T-helper 1 cell treated with Interleukin-12 subunit alpha and Interleukin-12 subunit beta and Interleukin-4 antibody, amounts not matched to agents 30 ng/mL and 1 ng/mL, for 36 hours (primary cell): ENCODE results near the gene CLSTN1. TPM values are rescaled to one million over a fixed set of nuclear protein-coding genes. Genes with fewer than 3 reads are reported as not detected.
"Not testable (repeated sequence)": the region's sequence is repeated elsewhere in the genome, so short reads cannot be mapped to it uniquely, and the experiment has no call there.

Experiments
- intact Hi-C: fragments of 100-400 bp; cut with micrococcal nuclease; formaldehyde crosslinking; loops from one replicate; pipeline ENCODE4 v1.15.1; 2024
- total RNA-seq: library from RNA; stranded (reverse); gene quantifications from 2 replicates; pipeline ENCODE4 v1.2.3, GENCODE V29; 2022

Gene CLSTN1
- total RNA-seq, 1 donor from 2014 or later = 102 TPM

DNA sequence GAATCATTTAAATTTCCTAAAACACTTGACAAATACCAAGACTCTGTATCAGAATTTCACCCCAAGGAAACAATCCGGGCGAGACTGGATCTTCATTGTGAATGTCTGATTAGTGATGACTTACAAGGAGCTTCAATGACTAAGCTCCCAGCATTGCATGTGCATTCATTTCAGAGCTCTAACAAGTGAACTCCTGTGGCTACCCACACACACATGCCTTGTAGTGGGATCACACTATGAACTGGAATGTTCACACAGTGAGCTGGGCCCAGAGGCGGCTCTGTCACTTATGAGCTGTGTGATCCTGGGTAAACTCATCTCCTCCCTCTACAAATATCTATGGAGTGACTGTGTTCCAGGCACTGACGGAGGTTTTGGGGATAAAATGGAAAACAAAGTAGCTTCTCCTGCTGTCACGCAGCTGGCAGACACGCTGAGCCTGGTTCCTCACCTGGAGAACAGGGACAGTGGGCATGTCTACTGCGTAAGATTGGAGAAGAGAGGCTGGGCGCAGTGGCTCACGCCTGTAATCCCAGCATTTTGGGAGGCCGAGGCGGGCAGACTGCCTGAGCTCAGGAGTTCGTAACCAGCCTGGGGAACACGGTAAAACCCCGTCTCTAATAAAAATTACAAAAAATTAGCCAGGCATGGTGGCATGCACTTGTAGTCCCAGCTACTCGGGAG, 56.9 kb downstream of the CLSTN1 start:
- intact Hi-C loops = no loop called here

DNA sequence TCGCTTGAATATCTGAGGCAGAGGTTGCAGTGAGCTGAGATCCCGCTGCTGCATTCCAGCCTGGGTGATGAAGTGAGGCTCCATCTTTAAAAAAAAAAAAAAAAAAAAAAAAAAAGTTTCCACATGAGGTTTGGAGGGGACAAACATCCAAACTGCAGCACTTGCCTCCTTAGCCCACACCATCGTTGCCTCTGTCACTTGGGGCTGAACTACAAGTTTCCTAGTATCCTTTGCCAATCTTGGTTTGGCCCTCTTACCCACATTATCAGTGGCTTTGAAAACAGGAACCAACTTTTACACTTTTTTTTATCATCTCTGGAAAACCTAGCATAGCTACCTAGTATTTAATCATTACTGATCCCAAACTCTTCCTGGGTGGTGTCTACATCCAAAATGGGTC, 59.2 kb downstream of the CLSTN1 start:
- intact Hi-C loops = no loop called here

DNA sequence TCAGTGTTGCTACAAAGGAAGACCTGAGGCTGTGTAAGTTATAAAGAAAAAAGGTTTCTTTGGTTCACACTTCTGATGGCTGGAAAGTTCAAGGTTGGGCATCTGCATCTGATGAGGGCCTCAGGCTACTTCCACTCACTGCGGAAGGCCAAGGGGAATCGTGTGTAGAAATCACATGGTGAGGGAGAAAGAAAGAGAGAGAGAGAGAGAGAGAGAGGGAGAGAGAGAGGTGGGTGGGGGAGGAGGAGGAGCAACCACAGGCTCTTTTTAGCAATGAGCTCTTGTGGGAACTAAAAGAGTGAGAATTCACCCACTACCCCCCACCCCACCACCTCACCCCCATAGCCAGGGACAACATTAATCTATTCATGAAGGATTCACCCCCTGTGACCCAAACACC, 59.9 kb downstream of the CLSTN1 start:
- intact Hi-C loops = no loop called here

DNA sequence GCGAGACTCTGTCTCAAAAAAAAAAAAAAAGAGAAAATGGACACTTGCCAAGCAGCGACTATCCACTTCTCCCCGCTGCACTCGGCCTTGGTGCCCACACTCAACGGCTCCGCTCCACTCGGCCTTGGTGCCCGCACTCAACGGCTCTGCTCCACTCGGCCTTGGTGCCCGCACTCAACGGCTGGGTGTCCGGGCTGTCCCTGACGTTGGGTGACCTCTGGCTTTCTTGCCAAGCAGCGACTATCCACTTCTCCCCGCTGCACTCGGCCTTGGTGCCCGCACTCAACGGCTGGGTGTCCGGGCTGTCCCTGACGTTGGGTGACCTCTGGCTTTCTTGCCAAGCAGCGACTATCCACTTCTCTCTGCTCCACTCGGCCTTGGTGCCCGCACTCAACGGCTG, 61.3 kb downstream of the CLSTN1 start:
- intact Hi-C loops = not testable (repeated sequence)

DNA sequence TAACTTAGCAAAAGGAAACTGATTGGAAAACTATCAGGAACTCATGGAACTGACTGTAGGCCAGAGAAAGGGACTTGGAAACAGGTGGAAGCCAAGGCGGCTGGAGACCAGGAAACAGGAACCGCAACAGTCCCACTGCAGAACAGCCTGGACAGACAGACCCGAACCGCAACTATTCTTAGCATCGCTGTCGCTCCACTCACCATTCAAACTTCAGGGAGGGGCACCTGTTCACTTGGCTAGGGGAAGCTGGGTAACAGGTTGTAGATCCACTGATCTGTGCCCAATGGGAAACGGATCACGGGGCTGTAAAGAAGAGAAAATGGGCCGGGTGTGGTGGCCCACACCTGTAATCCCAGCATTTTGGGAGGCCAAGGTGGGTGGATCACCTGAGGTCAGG, 61.9 kb downstream of the CLSTN1 start:
- intact Hi-C loops = no loop called here

DNA sequence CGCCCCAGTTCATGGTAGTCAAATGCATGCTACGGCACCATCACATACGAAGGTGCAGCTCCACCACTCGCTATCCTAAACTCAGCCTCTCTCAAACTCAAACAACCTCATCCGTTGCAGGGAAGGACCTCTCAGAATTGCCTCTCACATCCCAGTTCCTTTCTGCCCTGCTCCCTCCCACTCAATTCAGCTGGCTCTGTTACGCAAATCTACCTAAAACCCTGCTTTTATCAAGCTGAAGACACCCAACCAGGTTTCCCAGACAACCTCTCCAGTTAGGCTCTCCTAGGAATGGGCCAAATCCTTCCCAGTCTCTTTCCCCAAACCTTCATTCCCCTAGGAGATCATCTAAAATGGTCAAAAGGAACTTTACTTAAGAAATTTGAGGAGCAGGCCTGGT, 62.9 kb downstream of the CLSTN1 start:
- intact Hi-C loops = no loop called here

DNA sequence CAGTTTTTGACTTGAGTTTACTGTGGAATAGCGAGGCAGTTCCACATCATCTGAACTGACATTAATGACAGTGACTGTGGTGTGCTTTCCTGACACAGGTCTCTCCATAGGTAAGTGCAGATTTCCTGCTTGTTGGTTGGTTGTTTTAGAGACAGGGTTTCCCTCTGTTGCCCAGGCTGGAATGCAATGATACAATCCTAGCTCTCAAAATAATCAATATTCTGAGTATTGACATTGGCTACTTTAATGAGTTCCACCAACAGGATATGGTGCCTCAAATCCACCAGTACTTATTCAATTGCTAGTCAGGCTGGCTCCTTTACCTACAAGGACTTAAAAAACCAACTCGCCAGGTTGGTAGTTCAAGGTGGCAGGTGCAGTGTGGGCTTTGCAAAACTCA, 63.8 kb downstream of the CLSTN1 start:
- intact Hi-C loops = no loop called here

DNA sequence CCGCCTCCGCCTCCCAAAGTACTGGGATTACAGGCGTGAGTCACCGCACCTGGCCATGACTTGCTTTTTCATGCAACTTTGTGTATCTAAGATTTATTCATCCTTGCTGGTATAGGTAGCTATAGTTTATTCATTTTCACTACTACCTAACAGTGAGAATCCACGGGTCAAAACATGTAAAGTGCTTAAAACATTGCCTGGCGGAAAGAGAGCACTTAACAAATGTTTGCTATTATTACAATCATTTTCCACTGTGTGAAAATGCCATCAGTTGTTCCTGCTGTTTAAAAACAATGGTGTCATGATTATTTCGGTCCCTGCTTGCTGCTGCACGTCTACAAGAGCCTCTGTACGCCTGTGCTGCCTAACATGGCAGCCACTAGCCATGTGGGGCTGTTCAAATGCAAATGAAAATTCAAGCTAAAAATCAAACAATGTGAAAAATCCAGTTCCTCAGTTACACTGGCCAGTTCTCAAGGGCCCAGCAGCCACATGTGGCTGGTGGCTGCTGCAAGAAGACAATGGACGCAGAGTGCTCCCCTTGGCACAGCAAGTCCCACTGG, 65.1 kb downstream of the CLSTN1 start:
- intact Hi-C loops = no loop called here

DNA sequence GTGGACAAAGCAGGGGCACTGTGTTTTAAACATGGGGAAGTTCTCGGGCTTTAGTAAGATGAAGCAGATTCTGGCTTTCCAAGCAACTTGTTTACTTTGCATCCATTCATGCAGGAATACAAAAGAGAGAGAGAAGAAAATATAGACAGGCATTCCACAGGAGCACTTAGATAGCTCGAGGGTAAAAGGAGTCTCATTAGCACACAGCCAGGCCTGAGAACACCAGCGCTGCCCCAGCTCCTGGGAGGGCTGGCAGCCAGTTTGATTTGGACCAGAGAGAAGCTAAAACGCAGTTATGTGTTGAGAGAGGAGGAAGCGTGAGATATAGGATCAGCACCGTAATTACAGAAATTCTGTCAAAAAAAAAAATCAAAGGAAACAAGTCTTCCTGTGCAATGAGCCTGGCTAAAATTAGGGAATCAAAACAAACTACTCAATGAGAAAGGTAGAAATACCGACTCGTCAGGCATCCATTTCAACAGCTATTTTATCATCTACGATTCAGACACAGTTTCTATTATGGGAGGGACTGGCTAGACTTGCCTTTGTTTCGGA, 68.2 kb downstream of the CLSTN1 start:
- intact Hi-C loops = no loop called here

DNA sequence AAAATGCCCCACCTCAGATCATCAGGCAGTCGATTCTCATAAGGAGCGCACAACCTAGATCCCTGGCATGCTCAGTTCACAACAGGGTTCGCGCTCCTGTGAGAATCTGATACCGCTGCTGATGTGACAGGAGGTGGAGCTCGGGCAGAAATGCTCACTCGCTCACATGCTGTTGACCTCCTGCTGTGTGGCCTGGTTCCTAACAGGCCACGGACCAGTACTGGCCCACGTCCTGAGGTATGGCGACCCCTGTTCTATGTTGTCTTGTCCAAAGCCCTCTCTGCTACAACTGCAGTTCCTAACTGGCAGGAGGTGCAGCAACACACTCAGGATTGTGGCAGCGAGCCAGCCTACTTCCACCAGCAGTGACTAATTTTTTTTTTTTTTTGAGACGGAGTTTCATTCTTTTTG, 70.6 kb downstream of the CLSTN1 start:
- intact Hi-C loops = no loop called here

DNA sequence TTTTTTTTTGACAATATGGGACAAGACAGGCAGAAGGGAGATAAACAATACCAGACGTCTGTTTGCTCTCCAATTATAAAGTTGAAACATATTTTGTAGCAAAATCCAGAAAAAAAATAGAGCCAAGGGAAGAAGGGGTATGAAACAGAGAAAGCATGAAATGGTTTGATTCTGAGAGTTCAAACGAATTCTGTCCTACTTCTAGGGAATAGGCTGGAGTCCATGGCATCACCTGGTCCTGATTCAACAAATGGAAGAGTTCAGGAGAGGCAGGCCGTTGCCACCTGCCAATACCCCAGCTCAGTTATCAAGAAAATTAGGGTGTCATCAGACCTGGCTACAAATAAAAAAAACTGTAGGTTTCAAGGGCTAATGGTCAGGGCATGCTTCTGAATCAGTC, 71.8 kb downstream of the CLSTN1 start:
- intact Hi-C loops = no loop called here

DNA sequence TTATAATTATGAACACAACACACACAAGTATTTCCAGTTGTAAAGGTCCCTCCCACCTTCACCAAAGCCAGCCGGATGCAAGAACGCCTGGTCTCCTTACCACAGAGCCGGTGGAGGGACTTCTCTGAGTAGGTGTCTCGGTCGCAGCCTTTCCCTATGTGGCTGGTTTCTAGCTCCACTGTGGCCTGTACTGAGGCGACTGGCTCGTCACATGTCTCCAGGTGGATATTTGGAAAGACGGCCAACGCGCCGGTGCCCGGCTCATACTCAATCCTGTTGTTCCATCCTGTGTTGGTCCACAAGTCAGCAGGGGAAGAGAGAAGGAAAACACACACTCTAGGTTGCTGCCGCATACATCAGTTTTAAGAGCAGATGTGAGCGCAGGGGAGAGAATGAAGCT, 74.4 kb downstream of the CLSTN1 start:
- intact Hi-C loops = no loop called here

DNA sequence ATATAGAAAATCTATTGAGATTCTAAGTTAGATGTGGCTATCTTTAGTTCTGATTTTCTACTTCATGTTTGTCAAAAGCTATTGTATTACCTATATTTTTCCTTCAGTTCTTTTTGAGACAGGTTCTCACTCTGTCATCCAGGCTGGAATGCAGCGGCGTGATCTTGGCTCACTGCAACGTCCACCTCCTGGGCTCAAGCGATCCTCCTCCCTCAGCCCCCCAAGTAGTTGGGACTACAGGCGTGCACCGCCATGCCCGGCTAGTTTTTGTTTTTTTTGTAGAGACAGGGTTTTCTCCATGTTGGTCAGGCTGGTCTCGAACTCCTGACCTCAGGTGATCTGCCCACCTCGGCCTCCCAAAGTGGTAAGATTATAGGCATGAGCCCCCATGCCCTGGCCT, 75.4 kb downstream of the CLSTN1 start:
- intact Hi-C loops = not testable (repeated sequence)

DNA sequence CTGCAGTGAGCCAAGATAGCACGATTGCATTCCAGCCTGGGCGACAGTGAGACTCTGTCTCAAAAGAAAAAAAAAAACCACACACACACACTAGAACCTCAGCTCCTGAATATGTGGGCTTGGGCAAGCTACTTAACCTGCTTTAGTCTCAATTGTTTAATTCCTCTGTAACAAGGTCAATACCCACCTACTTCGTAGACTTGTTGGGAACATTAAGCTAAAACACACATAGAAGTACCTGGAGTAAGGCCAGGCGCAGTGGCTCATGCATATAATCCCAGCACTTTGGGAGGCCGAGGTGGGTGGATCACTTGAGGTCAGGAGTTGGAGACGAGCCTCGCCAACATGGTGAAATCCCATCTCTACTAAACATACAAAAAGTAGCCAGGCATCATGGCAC, 77.1 kb downstream of the CLSTN1 start:
- intact Hi-C loops = no loop called here

DNA sequence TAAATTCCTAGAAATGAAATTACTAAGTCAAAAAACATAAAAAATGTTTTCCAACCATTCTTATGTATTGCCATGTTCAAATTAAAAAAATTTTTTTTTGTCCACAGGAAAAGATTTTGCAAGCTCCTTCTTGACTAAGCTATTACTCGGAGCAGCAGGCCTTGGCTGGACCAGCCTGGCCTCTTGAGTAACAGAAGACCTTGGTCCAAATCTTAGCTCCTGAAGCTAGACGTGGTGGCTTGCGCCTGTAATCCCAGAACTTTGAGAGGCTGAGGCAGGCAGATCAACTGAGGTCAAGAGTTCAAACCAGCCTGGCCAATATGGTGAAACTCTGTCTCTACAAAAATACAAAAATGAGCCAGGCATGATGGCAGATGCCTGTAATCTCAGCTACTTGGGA, 77.6 kb downstream of the CLSTN1 start:
- intact Hi-C loops = no loop called here

DNA sequence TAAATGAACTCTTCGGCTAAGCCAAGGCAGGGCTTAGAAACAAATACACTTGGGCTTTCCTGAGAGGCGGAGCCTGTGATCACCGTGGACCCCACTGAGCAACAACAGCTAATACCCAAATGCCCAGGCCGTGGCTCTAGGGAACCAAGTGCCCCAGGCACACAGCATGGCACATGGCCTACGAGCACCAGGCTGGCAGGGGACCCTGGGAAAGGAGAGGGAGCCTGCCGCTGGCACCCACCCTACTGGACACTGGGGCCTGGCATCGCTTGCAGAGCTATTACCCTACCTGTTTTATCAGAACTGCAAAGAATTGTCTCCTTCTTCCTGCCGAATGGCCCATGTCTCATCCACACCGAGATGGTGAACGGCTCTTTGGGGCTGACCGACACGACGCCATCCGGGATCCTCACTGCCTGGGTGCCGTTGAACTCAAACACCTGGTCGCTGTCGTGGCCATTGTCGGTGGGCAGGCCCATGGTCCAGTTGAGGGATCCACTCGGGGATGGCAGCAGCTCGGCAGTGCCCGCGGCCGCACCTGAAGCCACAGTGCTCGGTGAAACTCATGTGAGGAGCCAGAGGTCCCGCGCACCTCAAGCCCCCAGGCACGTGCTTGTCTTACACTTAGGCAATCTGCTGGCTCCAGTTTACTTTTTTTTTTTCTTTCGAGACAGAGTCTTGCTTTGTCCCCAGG, 79.5 kb downstream of the CLSTN1 start:
- intact Hi-C loops = no loop called here

DNA sequence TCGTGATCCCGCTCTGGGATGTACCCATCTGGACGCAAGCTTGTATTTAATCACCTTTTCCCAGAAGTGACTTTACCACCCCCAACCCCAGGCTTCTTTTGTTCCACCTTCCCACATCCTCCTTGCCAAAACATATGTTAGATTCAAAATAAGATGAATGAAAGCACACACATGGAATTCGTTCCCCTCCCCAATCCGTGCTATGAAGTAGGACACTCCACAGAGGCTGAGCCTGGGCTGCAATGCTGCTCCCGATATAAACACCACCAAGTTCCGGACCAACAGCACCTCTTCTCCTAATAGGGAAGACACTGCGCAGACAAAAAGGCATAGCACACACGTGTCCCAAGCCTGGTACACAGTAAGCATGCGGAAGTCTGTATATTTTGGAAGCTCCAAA, 86.1 kb downstream of the CLSTN1 start:
- intact Hi-C loops = no loop called here

DNA sequence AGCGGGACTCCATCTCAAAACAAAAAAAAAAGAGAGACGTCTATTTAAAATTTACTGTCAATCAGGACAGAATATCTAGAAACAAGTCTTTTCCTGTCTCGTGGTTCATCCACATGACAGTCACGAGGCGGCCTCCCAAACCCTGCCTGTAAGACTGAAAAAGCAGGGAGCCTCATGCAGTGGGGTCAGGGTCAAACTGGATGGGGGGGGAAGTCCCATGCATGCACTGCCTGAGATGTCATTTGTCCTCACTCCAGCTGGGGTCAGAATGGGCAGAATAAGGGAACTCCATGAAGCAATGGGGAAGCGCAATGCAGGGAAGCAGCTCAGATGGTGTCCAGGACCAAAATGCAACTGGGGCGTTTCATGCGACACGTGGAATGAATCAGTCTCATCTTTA, 86.7 kb downstream of the CLSTN1 start:
- intact Hi-C loops = no loop called here

DNA sequence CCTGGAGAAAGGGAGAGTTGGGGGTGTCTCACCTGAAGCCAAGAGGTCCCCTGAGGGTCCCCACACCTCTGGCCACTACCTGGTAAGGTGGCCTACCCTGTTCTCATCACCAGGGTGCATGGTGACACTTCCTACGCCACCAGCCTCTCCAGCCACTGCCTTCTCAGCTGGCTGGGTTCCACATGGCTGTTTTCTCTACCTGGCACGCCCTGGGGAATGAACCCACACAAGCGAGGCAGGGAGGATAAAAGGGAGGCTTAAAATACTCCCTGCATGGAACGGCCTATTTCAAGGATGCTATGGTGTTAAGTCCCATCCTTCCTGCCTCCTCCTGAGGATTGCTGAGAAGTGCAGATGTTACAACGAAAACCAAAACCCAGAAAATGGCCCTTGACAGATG, 87.5 kb downstream of the CLSTN1 start:
- intact Hi-C loops = no loop called here

DNA sequence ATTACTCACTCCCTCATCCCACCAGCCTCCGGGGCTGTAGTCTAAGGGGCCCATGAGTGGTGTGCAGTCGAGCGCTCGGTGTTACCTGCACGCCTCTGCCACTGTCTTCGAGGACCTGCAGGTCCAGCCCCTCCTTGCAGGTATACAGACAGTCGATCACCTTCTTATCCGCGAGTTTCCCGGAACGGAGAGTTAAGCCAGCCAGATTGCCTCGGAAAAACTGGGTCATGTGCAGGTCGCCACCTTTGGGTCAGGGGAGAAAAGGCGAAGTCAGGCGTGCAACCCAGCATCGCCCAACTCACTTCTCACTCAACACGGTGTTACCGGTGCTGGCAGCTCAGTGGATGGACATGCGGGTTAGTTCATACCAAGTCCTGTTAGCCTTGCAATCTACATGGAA, 88.0 kb downstream of the CLSTN1 start:
- intact Hi-C loops = no loop called here

DNA sequence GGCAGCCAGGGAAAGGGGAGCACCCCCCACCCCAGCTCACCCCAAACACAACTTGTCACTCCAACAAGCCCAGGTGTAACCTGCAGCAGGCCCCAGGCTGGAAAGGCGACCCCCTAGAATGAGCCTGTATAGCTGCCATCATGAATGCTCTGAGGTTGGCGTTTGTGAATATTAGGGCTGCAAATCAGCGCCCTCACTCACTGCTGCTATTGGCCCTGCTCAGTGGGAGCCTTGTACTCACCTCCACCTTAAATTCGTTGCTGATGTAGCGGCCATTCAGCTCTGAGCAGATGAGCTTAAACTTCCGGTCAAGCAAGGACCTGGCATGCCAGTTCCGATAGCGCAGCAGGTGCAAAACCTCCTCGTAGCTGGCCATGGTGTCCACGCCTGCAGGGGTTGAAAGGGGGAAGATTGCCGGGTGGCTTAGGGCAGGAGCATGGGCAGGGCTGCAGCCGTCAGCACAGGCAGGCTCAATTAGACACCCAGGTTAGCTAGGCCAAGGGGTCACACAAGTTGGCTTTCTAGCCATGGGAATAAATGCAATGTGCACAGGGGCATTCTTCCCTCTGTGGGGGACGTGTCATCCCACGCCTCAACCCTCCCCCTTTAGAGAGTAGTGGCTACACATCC, 90.5 kb downstream of the CLSTN1 start:
- intact Hi-C loops = no loop called here
